KMS-11 (cell line): ENCODE data around the gene CELF5.

Experiments used
- H2AFZ ChIP-seq: fragments of 200-600 bp; sonication (generic); 2 replicates; pipeline ENCODE4 v1.6.1; 2016; ENCODE audit warnings: antibody characterized with exemption, mixed run types, low read depth
- H3K27ac ChIP-seq: fragments of 200-600 bp; sonication (generic); 2 replicates; pipeline ENCODE4 v1.6.1; 2016; ENCODE audit warnings: mild to moderate bottlenecking, mixed run types
- H3K27me3 ChIP-seq: fragments of 200-600 bp; sonication (generic); 2 replicates; pipeline ENCODE4 v1.6.1; 2017; ENCODE audit warnings: mild to moderate bottlenecking, low read depth, mixed run types, moderate library complexity; ENCODE audit not compliant: insufficient read depth
- H3K36me3 ChIP-seq: fragments of 200-600 bp; sonication (generic); 2 replicates; pipeline ENCODE4 v1.6.1; 2017; ENCODE audit warnings: mild to moderate bottlenecking, mixed run types; ENCODE audit not compliant: insufficient read depth
- H3K4me1 ChIP-seq: fragments of 200-600 bp; sonication (generic); 2 replicates; pipeline ENCODE4 v1.6.1; 2016; ENCODE audit warnings: mild to moderate bottlenecking, low read depth, mixed run types; ENCODE audit not compliant: poor library complexity, severe bottlenecking
- H3K4me2 ChIP-seq: fragments of 200-600 bp; sonication (generic); 2 replicates; pipeline ENCODE4 v1.7.0; 2016; ENCODE audit warnings: mild to moderate bottlenecking, mixed run types
- H3K4me3 ChIP-seq: fragments of 200-600 bp; sonication (generic); IDR thresholded peaks from 2 replicates; pipeline ENCODE4 v1.6.1; 2017; ENCODE audit warnings: low read depth, low read length, mixed read lengths; ENCODE audit not compliant: insufficient read depth
- H3K79me2 ChIP-seq: fragments of 200-600 bp; sonication (generic); 2 replicates; pipeline ENCODE4 v1.6.1; 2016; ENCODE audit warnings: low read depth, mixed run types; ENCODE audit not compliant: insufficient read depth
- H3K9ac ChIP-seq: fragments of 200-600 bp; sonication (generic); 2 replicates; pipeline ENCODE4 v1.6.1; 2016; ENCODE audit warnings: mild to moderate bottlenecking, mixed run types
- H4K20me1 ChIP-seq: fragments of 200-600 bp; sonication (generic); 2 replicates; pipeline ENCODE4 v1.6.1; 2016; ENCODE audit warnings: mild to moderate bottlenecking, mixed run types; ENCODE audit not compliant: insufficient read depth
- CTCF ChIP-seq: fragments of 200-600 bp; sonication (generic); conservative IDR thresholded peaks from 2 replicates; pipeline ENCODE4 v1.6.1; 2017; ENCODE audit warnings: low read depth, mild to moderate bottlenecking, antibody characterized with exemption, low read length, moderate library complexity, mixed read lengths

The CELF5 gene

GRCh38 chr19:3320853-3321252 is 96.4 kb downstream of the CELF5 start:
- Histone ChIP-seq H3K4me3 (no peak overlapping the region), H3K27me3 (peaks cover 76% of the 10 kb centered on the region), H3K4me2 (no peak overlapping the region)

DNA sequence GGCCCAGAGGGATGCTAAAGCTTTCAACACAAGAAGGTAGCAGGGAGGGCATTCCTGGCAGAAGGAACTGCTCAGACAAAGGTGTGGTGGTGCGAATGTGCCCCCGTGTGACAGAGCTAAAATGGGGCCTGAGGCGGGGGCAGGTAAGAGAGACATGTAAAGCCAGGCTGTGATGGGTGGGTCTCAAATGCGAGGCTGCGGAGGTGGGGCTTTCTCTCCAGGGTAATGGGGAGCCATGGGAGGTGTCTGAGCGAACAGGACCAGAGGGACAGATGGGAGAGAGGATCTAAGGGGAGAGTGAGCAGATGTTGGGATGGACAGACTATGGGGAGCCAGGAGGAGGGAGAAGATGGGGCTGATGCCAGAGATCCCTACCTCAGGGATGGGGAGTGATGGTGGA is 97.2 kb downstream of the CELF5 start:
- no peaks in the 10 kb centered on the region for H3K79me2 ChIP-seq
- no peak overlapping the region for H3K4me2 ChIP-seq
- H3K4me3 ChIP-seq, result no peak overlapping the region
- no peak overlapping the region for H2AFZ ChIP-seq
- H3K36me3 ChIP-seq, result no peaks in the 10 kb centered on the region
- no peak overlapping the region for H3K9ac ChIP-seq
- peaks cover 68% of the 10 kb centered on the region for H3K27me3 ChIP-seq
- no peak for TF ChIP-seq CTCF
- no peaks in the 10 kb centered on the region for H3K4me1 ChIP-seq
- H3K27ac ChIP-seq, result no peak overlapping the region
- H4K20me1 ChIP-seq, result no peaks in the 10 kb centered on the region

More at GRCh38 chr19:3320853-3321252, 96.4 kb downstream of the CELF5 start:
- Histone ChIP-seq H4K20me1 (no peaks in the 10 kb centered on the region), H3K9ac (no peak overlapping the region), H3K27ac (no peak overlapping the region), H3K79me2 (no peaks in the 10 kb centered on the region), H3K36me3 (no peaks in the 10 kb centered on the region), H2AFZ (no peak overlapping the region), H3K4me1 (peaks cover 2% of the 10 kb centered on the region)
- no peak for TF ChIP-seq CTCF

- H3K4me2 ChIP-seq, result no peak overlapping the region
- H3K9ac ChIP-seq, result no peak overlapping the region
- no peak overlapping the region for H2AFZ ChIP-seq
- no peaks in the 10 kb centered on the region for H4K20me1 ChIP-seq
- no peaks in the 10 kb centered on the region for H3K79me2 ChIP-seq
- H3K4me3 ChIP-seq, result no peak overlapping the region
- H3K27me3 ChIP-seq, result peaks cover 63% of the 10 kb centered on the region
- no peaks in the 10 kb centered on the region for H3K36me3 ChIP-seq
- no peaks in the 10 kb centered on the region for H3K4me1 ChIP-seq
- TF ChIP-seq CTCF, result no peak
- no peak overlapping the region for H3K27ac ChIP-seq
These were observed 97.9 kb downstream of the CELF5 start for GRCh38 chr19:3322199-3322978.

DNA sequence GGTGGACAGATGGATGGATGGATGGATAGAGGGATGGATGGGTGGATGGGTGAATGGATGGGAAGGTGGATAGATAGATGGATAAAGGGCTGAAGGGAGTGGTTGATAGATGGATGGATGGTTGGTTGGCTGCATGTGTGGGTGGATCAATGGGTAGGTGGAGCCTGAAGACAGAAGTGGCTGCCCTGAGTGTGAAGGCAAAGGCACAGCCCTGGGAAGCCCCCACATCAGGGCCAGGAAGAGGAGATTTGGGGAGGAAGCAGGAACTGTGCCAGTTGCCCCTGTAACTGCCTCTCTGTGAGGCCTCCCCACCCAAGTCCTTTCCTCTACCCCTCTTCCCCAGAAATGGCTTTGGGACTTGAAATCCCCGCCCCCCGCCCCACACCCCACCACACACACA is 98.6 kb downstream of the CELF5 start:
- peaks cover 58% of the 10 kb centered on the region for H3K27me3 ChIP-seq
- no peak overlapping the region for H3K9ac ChIP-seq
- H3K36me3 ChIP-seq, result no peaks in the 10 kb centered on the region
- H3K27ac ChIP-seq, result no peak overlapping the region
- H3K4me3 ChIP-seq, result no peak overlapping the region
- no peaks in the 10 kb centered on the region for H4K20me1 ChIP-seq
- no peak overlapping the region for H2AFZ ChIP-seq
- no peaks in the 10 kb centered on the region for H3K79me2 ChIP-seq
- no peak overlapping the region for H3K4me2 ChIP-seq
- H3K4me1 ChIP-seq, result no peaks in the 10 kb centered on the region
- no peak for TF ChIP-seq CTCF
